ENCODE measurements around the gene PRRC2A.
"Not testable (repeated sequence)": the region's sequence is repeated elsewhere in the genome, so short reads cannot be mapped to it uniquely, and the experiment has no call there.

The PRRC2A gene

DNA sequence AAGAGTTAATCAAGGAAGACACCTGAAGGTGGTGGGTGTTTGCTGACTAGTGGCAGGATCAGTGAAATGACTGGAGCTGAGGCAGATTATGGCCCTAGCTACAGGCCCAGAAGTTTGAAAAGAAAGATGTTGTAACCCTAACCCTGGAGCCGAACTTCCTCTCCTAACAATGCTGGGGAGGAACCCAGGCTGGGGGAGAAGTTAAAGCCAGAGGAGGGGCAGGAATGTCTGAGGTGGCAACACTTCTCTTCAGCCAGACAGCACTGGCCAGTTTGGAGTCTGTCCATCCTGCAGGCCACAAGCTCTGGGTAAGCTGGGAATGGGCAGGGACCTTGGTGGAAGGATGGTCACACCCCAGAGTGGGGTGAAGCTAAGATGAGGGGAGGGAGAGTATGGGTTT is 34.5 kb upstream of the PRRC2A start, which contains the start of gene LST1:
Gene LST1 (plus strand): TSS at position 270 of the 400 bp plus-strand sequence. CDS start 1,023 bp downstream, outside the sequence.
- no peak for DNase-seq (ENCODE audit: low read depth)

DNA sequence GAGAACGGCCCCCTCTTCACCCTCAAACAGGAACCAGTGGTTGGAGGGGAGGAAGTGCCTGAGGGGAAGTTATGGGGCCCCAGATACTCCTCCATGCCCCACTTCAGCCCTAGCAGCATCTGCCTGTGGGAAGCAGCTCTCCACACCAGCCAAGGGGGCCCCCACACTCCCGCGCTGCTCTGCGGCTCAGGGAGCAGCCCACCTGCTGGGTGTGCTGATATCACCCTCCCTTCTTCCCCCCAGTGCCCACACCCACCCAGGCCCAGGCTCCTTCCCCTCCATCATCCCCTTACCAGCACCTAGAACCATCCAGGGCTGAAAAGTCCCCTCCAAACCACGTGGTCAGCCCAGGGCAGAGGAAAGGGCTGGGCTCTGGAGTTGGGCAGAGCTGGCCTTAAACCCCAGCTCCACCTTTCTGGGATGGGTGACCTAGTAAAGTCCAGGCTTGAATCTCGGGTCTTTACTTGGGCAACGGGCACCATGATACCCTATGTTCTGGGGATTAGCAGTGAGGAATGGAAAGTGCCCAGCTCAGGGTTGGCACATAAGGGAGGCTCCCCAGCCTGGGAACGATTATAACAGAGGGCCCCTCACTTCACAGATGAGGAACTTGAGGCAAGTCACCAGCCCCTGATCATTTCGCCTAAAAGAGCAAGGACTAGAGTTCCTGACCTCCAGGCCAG is 33.8 kb upstream of the PRRC2A start:
- no peak for DNase-seq (ENCODE audit: low read depth)

DNA sequence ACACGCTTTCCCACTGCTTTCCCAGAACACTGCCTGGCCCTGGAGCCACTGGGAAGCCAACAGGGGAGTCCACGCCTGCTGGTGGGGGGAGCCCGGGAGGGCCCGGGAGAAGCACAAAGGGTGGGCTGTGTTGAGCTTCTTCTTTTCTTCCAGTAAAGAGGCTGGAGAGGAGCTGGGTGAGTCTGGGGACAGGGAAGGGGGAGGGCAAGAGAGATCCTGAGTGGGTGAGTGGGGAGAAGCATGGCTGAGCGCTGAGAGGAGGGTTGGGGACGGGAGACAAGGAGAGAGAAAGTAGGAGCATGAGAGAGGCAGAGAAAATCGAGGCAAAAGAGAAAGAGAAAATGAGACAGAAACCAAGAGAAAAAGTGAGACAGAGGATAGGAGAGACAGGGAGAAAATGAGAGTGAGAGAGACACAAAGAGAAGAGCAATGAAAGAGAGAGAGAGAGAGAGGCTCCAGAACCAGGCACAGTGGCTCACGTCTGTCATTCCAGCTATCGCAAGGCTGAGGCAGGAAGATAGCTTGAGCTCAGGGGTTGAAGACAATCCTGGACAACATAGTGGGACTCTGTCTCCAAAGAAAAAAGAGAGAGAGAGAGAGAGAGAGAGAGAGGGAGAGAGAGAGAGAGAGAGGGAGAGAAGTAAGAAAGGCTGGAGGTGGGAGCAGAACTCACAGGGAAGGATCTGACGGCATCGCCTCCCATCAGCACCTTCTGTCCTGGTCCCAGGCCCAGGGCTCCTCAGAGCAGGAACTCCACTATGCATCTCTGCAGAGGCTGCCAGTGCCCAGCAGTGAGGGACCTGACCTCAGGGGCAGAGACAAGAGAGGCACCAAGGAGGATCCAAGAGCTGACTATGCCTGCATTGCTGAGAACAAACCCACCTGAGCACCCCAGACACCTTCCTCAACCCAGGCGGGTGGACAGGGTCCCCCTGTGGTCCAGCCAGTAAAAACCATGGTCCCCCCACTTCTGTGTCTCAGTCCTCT is 32.4 kb upstream of the PRRC2A start:
- no peak for DNase-seq (ENCODE audit: low read depth)

DNA sequence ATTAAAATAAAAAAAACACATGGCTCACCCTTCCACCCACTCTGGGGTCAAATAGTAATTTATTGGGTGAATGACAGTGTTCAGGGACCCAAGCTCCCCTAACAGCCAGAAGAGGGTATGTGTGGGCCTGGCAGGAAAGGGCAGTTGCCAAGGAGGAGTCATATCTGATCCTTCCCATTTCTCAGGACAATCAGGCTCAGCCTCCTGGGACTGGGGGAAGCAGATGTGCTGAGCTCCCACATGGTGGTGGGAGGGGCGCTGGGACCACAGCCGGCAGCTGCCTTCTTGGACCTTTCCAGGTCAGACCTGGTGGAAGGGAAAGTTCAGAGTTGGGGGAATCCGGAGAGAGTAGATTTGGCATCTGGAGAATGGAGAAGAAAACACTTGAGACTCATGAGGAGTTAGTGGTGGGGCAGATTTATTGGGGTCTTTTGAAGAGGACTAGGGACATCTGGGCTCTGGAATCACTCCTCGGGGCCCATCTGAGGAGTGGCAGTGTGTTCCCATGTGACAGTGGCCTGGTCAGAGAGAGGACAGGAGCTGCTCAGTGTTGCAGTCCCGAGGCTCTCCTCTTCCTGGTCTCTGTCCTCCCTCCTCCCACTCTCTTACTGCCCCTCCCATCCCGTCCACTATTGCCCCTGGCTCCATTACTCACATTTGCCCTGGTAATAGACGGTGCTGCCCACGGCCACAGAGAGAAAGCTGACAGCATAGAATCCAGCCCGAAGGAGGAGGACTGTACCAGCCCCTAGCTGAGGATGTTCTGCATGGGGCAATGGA is 31.5 kb upstream of the PRRC2A start:
- no peak for DNase-seq (ENCODE audit: low read depth)

DNA sequence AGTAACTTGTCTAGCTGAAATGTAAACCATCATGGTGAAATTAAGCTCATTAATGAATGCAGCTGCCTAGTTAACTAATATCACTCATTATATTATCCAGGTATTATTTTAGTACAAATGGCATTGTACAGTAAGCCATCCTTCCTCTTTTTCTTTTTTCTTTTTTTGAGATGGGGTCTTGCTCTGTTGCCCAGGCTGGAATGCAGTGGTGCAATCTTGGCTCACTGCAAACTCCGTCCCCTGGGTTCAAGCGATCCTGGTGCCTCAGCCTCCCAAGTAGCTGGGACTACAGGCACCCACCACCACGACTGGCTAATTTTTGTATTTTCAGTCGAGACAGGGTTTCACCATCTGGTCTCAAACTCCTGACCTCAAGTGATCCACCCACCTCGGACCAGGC is 29.8 kb upstream of the PRRC2A start:
- DNase-seq (ENCODE audit: low read depth): not testable (repeated sequence)

DNA sequence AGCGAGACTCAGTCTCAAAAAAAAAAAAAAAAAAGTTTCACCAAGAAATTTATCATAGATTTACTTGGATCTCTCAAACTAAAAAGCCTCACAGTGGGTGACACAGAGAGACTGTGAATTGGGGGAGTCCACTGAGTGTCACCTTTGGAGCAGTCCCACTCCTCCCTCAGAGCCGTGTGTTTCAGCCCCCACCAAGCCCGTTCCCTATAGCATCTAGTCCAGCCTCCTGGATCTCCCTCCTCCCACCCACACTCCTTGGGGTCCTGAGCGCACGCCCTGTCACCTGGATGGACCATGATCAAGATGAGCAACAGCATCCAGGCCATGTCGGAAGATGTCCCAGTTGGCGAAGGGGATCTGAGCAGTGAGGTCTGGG is 28.1 kb upstream of the PRRC2A start:
- DNase-seq (ENCODE audit: low read depth): no peak

DNA sequence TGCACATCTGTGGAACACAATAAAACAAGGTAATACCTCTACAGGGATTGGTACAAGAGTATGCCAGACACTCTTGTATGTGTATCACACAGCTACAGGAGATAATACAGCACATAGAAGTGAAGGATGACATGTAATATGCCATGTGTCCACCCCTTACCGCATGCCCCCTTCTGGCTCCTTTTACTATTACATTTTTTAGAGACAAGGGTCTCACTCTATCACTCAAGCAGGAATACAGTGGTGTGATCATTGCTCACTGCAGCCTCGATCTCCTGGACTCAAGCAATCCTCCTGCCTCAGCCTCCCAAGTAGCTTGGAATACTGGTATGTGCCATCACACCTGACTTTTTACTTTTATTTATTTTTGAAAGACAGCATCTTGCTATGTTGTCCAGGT is 23.5 kb upstream of the PRRC2A start:
- no peak for DNase-seq (ENCODE audit: low read depth)

DNA sequence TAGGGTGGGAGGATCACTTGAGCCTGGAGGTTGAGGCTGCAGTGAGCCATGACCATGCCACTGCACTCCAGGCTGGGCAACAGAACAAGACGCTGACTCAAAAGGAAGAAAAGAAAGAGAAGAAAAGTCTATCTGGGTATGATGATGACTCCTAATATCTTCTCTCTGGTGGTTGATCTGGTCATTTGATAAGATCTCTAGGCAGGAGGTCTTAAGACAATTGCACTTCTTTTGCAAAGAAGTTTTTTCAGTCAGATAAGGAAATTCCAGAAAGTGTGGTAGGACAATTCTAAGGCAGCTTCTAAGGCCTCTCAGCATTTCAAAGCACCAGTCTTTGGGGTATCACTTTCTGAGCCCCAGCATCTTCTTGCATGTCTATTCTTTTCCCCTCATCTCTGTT is 13.2 kb upstream of the PRRC2A start:
- DNase-seq (ENCODE audit: low read depth): no peak

DNA sequence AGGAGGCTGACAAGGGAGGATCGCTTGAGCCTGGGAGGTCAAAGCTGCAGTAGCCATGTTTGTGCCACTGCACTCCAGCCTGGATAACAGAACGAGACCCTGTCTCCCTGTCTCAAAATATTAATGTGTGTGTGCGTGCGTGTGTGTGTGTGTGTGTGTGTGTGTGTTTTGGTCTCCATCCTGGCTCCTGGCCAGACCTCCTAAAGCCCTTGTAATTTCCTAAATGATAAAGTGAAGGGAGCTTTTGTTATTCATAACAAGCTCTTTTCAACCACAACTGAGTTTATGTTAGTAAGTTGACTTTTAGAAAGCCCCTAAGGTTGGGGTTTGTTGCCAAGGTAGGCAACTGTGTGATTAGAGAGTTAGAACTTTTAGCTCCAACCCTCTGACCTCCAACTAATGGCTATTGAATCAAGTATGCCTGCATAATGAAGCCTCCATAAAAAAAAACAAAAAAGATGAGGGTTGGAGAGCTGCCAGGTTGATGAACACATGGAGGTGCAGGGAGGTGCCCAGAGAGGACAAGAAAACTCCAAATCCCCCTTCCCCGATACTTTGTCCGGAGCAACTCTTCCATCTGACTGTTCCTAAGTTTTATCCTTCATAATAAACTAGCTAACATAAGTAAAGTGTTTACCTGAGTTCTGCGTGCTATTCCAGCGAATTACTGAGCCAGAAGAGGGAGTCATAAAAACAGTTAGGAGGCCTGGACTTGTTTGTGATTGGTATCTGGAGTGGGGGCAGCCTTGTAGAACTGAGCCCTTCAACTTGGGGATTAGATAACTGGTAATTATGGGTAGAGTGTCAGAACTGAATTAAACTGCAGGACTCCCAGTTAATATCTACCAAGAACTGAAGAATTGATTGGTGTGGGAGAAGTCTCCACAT is 10.8 kb upstream of the PRRC2A start:
- no peak for DNase-seq (ENCODE audit: low read depth)

DNA sequence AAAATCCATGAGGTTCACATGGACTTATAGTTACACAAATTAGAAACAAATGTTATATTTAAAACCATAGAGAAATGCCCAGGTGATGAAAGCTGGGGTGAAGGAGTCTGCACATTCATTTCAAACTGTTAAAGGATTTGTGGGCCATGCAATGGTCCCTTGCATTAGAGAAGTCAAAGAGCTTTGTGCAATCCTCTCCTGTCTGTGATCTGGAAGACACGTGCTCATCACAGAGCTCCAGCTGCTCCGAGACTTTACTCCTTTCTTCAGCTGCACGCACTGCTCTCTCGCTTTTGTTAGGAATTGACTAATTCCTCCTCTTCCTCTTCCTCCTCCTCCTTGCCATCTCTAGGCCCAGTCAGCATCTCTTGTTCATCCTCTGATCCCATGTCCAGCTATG is 9.5 kb upstream of the PRRC2A start:
- no peak for DNase-seq (ENCODE audit: low read depth)

DNA sequence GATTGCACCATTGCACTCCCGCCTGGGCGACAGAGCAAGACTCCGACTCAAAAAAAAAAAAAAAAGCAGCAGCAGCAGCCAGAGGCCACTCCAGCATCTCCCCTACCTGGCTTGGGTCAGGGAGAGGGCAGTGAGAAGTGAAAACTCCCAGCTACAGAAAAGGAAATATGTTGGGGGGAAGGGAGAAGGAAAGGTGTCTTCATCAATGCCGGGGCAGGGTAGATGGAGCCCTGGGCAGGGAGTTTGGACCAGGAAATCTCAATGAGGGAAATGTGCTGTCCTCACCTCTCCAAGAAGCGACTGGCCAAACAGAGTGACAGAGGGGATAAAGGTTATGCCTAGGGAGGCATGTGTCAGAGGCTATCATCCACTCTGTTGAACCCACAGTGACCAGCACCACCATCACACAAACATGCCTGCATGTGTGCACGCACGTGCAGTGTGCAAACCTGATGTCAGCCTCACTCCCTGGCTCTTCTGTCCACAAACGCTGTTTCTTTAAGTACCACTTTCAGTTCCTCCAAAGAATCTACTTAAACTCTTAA is 6.4 kb upstream of the PRRC2A start:
- DNase-seq (ENCODE audit: low read depth): no peak

DNA sequence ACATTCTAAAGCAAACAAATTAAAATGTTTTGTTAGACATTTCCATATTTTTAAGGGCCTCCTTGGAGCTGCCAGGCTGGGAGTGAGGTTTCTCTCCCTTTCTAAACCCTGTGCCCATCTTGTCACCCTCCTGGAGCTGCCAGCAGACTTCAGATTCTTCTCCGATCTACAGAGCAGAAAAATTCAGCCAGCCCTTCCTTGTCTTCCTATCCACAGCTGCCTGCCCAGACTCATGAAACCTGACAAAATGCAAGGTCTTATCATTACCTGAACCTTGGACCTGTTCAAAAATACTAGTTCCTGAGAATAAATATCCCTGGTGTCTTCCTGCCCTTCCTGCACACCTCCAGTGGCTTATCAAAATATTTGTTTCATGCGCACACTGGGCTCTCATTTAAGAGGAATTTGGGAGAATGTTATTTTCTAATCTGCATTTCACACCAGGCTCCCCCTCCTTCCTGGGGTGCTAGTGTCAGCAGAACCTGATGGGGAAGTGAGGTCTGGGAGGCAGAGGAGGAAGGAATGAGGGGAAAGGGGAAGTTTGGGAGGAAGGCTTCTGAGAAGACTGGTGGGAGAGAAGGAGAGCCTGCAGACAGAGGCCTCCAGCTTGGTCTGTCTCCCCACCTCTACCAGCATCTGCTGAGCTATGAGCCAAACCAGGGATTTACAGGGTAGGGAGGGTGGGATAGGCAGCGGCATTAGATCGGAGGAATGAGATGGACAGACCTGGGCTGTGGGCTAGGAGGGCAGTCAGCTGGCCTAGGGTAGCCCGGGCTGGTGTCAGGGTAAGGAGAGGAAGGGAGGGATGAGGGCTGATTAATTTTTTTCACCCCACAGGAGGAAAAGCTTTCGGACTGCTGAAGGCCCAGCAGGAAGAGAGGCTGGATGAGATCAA is 5.6 kb upstream of the PRRC2A start, which contains the start of gene AIF1:
Gene AIF1 (plus strand): TSS at position 551 of the 895 bp plus-strand sequence. CDS start 96 bp downstream, at position 647.
- no peak for DNase-seq (ENCODE audit: low read depth)

DNA sequence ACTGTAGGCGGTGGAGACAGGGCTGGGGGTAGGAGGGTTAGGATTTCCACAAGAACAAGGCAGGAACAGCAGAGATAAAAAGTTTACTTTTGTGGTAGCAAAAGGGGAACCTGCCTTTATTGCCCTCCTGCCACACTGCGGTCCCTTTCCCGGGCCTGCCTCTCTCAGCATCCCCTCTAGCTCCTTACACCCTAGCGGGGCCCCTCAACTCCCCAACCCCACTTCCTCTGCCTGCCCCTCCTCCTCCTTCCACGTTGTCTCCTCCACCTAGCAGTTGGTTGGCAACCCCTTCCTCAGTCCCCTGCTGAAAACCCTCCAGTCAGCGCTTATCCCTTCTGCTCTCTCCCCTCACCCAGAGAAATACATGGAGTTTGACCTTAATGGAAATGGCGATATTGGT is 4.8 kb upstream of the PRRC2A start:
- no peak for DNase-seq (ENCODE audit: low read depth)

DNA sequence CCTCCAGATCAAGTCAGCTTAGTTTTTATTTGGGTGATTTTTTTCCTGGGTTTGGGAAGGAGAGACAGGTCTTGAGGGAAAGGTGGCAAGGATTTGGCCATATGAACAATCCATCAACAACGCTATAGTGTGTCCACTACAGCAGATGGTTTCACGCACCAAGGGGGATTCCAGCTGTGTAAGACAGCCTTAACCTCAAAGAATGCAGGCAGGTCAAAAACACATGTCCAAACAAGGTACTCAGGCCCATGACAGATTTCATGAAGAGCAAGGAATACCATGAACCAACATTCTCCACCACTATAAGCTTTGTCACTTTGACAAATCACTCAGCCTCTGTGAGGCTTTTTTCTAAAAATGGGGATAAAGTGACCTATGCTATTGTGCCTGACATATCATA is 3.5 kb upstream of the PRRC2A start:
- no peak for DNase-seq (ENCODE audit: low read depth)

DNA sequence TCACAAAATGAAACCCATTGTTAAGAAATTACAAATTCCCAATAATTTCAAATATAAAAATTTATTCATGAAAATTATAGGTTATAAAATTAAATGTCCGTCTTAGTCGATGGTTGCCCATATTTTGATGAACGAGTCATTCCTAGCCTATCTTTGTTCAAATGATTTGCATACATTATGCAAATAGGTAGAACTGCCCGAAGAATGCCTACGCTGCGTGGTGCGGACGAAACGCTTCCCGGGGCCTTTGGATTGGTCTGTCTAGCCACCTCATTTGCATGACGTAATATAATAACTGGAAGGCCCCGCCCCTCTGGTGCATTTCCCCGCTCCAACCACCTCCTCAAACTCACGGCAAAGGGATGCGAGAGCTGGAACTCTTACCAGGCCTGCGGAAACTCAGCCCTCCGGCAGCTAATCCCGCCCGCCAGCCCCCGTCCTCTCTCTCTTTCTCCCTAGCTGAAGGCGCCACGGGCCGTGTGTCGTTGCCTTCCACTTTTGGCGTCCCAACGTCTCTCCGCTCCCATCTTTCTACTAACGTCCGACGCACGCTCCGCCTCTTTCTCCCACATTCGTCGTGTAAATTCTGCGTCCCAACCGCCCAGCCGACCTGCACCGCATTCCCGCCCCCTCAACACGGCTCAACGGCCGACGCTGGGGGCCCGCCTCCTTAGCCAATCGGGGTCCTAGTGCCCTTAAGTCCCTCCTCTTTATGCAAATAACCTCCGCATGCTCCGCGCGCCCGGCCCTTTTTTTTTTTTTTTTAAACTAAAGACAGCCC is 520 bp upstream of the PRRC2A start:
- peak; percentile 99 for DNase-seq (ENCODE audit: low read depth)

DNA sequence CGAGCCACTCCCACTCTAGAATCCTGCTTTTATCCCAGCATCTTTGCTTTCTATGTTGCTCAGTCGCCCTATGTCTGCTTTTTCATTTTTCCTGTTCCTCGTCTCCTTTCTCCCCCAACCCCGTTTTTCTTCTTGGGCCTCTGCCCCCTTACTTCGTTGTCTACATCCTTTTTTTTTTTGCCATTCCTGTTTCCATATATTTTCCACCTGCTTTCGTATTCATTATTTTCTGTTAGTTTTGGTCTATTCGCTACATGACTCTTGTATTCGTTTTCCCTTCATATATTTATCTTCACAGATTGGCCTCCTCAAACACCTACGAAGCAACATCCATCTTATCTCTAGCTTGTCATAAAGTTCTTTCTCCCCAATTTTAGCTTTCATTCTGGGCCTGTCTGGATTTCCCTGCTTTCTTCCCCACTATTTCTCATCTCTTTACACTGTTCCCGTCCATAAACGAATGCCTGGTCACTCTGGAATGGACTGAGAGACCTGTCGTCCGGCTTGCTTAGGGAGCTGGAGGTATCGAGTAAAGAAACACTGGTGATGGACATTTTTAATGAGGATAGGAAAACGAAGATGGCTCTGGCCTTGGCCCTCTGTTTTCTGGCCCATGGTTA is 915 bp downstream of the PRRC2A start:
- no peak for DNase-seq (ENCODE audit: low read depth)

DNA sequence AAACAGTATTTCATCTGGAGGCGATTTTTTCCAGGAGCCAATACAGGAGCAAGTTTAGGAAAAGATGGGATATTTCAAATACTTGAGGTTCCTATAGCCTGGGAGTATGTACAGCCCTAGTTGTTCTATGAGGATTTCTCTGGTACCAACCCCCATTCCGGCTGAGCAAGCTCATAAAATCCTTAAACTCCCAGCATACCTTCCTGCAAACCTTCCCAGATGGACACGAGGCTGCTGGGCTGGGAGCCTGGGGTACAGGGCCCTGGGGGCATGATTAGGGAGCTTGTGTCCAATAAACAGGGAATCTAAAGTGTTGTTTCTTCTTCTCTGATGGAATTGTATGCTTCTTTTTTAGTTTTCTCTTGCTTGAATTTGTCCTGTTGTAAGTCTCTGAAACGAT is 1.5 kb downstream of the PRRC2A start:
- DNase-seq (ENCODE audit: low read depth): no peak

DNA sequence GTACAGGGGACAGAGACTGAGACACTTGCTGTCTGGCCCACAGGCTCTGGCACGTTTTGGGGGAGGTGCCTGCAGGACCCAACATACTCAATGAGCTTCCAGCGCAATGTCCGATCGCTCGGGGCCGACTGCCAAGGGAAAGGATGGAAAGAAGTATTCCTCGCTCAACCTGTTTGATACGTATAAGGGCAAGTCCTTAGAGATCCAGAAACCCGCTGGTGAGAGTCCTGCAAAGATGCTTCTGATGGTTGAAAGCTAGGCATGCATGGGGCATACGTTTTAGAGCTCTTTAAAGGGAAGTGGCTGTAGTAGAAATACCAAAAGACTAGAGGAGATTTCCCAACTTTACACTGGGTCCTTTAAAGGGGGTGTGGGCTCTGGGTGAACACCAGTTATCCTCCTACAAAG is 2.2 kb downstream of the PRRC2A start:
- no peak for DNase-seq (ENCODE audit: low read depth)

DNA sequence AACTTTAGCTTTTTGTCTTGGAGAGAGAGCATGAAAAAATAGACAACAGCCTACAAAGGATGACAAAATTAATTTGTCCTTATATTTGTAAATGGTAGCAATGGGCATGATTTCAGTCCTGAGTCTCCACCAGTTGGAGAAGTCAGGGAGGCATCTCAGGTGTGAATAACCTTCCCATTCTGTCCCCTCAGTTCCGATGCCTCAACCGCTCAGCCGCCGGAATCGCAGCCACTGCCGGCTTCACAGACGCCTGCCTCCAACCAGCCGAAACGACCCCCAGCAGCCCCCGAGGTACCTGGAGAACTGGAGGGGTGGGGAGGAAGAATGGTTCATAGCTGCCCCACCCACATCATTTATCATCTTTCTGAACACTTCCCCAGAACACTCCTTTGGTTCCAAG is 3.6 kb downstream of the PRRC2A start:
- no peak for DNase-seq (ENCODE audit: low read depth)

Data from stromal cell of bone marrow (primary cell).